ENCODE measurements around the gene RPL37.
A peak's percentile ranks its signal among the peaks of the same experiment; 100 is the strongest.
"Not testable (repeated sequence)": the region's sequence is repeated elsewhere in the genome, so short reads cannot be mapped to it uniquely, and the experiment has no call there.

Gene RPL37

DNA sequence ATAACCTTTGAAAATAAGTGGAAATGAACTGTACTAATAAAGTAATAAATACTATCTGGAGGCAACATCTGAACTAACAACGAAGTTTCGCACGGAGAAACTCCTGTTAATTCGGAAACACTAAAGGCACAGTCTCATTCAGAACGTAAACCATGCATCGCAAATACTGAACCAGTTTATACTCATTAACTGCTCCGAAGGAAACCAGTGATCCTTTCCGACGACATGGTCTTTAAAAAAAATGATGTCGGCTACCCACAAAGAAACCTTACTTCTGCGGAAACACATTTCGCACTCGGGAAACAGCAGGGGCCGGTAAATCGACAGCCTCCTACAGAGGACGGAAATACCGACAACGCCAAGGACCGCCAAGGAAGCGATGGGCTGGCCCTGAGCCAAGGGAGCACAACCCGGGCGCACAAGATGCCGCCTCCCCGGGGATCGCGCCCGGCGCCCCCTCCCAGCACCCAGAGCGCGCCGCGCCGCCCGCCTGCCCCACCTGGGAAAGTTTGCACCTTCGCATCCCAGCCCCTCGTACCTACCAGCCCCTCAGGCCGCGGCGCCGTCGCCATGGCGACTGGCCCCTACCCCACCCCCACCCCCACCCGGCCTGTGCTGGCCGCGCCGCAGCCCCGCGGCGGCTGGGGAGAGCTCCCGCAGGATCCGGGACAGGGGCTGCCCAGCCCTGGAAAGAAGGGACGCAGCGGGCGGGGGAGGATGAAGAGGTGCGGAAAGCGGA, 37.6 kb downstream of the RPL37 start:
- peak; percentile 72 for DNase-seq (ENCODE audit: low read depth)

DNA sequence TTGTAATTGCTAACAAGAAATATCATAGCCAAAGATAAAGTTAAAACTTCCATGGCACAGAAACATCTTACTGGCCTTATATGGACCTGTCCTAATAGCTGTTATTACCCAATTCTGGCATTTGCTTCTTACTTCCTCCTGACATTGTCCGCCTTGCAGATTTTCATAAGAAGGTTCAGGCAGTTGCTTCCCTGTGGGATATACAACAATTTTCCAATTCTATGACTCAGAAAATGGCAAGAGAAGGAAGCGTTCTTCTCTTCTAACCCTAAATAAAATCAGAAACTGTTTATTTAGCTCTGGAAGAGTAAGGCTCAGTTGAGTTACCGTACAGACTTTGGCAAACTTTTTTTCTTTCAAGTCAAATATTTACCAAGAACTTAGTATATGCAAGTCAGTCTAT, 38.5 kb downstream of the RPL37 start:
- no peak for DNase-seq (ENCODE audit: low read depth)

DNA sequence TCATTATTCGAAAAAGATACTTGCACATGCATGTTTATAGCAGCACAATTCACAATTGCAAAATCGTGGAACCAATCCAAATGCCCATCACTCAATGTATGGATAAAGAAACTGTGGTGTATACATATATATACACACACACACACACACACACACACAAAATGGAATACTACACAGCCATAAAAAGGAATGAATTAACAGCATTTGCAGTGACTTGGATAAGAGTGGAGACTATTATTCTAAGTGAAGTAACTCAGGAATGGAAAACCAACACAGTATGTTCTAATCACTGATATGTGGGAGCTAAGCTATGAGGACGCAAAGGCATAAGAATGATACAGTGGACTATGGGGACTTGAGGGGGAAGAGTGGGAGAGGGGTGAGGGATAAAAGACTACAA, 40.1 kb downstream of the RPL37 start:
- not testable (repeated sequence) for DNase-seq (ENCODE audit: low read depth)

- not testable (repeated sequence) for DNase-seq (ENCODE audit: low read depth)
Observed at GRCh38 chr5:40794340-40794739, 40.7 kb downstream of the RPL37 start.

DNA sequence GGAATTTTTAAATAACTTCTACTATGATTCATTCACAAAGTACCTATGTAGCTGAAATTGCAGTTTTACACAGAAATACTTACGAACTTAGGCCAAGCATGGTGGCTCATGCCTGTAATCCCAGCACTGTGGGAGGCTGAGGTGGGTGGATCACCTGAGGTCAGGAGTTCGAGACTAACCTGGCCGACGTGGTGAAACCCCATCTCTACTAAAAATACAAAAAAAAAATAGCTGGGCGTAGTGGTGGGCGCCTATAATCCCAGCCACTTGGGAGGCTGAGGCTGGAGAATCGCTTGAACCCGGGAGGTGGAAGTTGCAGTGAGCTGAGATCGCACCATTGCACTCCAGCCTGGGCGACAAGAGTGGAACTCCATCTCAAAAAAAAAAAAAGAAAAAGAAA, 42.3 kb downstream of the RPL37 start:
- DNase-seq (ENCODE audit: low read depth), result not testable (repeated sequence)

DNA sequence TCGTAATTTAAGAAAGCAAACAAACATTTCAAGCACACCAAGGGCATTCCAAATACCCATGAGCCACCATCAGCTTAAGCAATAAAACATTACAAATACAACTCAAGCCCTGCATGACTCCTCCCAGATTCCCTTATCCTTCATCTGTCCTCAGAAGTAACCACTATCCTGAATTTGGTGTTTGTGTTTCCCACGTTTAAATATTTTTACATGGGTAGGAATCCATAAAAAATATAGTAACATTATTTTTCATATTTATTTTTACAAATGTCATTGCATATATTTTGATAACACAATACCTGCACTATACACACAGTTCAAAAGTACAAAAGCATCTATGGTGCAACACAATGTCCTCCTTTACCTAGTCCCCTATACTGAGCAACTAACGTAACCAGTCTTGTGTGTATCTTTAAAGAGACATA, 43.3 kb downstream of the RPL37 start:
- no peak for DNase-seq (ENCODE audit: low read depth)

- no peak for DNase-seq (ENCODE audit: low read depth)
Observed at GRCh38 chr5:40790947-40791593, 44.0 kb downstream of the RPL37 start.

DNA sequence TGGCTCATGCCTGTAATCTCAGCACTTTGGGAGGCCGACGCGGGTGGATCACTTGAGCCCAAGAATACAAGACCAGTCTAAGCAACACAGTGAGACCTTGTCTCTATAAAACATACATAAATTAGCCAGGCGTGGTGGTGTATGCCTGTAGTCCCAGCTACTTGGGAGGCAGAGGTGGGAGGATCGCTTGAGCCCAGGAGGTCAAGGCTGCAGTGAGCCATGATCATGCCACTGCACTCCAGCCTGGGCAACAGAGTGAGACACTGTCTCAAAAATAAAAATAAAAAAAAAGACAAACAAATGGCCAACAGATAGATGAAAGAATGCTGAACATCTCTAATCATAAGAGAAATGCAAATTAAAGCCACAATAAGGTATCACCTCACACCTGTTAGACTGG, 46.1 kb downstream of the RPL37 start:
- not testable (repeated sequence) for DNase-seq (ENCODE audit: low read depth)

DNA sequence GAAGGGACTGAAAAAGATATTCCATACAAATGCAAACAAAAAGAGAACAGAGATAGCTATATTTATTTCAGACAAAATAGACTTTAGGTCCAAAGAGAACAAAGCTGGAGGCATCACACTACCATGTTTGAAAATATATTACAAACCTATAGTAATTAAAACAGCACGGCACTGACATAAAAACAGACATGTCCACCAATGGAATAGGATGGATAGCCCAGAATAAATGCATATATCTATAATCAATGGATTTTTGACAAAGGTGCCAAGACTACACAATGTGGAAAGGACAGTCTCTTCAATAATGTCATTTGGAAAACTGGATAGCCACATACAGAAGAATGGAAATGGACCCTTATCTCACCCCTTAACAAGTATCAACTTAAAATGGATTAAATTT, 47.0 kb downstream of the RPL37 start:
- no peak for DNase-seq (ENCODE audit: low read depth)

DNA sequence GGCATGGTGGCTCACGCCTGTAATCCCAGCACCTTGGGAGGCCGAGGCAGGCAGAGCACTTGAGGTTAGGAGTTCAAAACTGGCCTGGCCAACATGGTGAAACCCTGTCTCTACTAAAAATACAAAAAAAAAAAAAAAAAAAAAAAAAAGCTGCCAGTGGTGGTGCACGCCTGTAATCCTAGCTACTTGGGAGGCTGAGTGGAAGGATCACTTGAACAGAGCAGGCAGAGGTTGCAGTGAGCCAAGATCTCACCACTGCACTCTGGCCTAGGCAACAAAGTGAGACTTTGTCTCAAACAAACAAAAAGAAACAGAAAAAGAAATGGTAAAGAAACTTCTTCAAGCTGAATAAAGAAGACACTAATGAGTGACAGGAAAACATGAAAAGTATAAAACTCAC, 48.4 kb downstream of the RPL37 start:
- DNase-seq (ENCODE audit: low read depth), result not testable (repeated sequence)

GRCh38 chr5:40784916-40785315, 50.1 kb downstream of the RPL37 start:
- DNase-seq (ENCODE audit: low read depth), result no peak

- no peak for DNase-seq (ENCODE audit: low read depth)
Observed at GRCh38 chr5:40784027-40784653, 50.9 kb downstream of the RPL37 start.

DNA sequence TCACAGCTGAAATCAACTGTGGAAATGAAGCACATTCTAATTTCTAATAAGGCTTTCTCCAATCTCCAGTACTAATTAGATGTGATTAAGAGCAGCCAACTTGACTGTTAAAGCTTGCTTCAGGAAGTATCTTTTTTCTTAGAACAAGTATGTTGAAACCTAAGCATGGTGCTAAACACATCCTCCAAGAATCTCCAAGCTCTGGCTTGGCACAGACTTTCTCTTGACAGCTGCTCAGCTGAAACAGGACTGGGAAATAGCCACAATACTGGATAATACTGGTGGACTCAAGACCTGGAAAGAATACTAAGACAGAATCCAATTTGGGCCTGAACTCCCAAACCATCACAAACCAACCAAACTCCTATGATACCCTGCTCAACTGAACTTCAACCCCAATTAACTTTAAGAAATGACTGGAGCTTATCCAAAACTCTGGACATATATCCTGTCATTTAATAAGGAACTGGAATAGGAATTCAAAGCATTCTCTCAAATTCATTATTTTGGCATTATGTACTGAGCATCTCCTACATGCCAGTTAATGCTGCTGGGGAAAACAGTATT, 53.1 kb downstream of the RPL37 start:
- no peak for DNase-seq (ENCODE audit: low read depth)

- DNase-seq (ENCODE audit: low read depth), result no peak
Observed at GRCh38 chr5:40780858-40781257, 54.2 kb downstream of the RPL37 start.

DNA sequence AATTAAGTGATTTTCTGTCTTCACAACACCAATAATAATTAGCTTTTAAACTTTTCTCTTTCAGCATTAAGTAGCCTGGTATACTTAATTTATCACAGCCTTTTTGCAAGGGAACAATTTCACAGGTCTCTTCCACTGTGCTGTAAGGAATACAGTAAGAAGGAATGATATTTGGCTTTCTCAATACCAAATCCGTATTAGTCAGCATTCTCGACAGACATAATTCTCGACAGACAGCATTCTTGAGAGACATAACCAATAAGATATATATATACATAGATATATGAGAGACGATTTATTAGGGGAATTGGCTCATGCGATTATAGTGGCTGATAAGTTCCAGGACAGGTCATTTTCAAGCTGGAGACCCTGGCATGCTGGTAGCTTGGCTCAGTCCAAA, 54.8 kb downstream of the RPL37 start:
- DNase-seq (ENCODE audit: low read depth), result no peak

GRCh38 chr5:40779561-40779960, 55.5 kb downstream of the RPL37 start:
- no peak for DNase-seq (ENCODE audit: low read depth)

DNA sequence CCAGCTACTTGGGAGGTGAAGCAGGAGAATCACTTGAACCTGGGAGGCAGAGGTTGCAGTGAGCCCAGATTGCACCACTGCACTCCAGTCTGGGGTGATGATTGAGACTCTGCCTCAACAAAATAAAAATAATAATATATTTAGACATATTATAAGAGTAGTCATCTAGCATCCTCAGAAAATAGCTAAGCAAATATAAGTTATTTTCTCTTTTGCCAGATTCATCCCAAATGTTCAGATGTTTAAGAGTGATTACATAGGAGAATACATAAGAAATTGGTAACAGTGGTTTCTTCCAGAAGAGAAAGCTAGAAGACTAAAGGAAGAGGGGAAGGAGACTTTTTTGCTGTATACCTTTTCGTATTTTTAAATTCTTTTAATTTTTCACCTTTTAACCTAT, 56.9 kb downstream of the RPL37 start:
- DNase-seq (ENCODE audit: low read depth), result no peak

- DNase-seq (ENCODE audit: low read depth), result no peak
Observed at GRCh38 chr5:40776658-40776977, 58.4 kb downstream of the RPL37 start.

GRCh38 chr5:40775846-40776657, 59.0 kb downstream of the RPL37 start:
- no peak for DNase-seq (ENCODE audit: low read depth)

Data from T-helper 22 cell (primary cell).